ENCODE measurements around the gene TMC6.

DNA sequence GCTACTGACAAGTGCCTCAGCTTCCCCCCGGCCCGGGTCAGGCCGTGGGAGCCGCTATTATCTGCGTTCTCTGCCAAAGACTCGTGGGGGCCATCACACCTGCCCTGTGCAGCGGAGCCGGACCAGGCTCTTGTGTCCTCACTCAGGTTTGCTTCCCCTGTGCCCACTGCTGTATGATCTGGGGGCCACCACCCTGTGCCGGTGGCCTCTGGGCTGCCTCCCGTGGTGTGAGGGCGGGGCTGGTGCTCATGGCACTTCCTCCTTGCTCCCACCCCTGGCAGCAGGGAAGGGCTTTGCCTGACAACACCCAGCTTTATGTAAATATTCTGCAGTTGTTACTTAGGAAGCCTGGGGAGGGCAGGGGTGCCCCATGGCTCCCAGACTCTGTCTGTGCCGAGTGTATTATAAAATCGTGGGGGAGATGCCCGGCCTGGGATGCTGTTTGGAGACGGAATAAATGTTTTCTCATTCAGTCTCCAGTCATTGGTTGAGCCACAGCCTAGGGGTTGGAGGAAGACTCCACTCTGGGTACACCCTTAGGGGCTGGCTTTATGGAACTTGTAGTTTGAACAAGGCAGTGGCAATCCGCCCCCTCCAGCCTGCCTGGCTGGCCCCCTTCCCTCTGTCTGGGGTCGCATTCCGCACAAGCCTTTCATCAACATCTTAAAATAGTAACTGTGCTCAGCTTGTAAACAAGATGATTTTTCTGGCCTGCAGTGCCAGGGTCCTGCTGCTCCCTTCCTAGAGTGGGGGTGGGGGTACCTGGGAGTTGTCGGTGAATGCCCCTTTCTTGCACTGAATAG lies 43.9 kb upstream of the TMC6 start:
- TF ChIP-seq, protein P1, sequence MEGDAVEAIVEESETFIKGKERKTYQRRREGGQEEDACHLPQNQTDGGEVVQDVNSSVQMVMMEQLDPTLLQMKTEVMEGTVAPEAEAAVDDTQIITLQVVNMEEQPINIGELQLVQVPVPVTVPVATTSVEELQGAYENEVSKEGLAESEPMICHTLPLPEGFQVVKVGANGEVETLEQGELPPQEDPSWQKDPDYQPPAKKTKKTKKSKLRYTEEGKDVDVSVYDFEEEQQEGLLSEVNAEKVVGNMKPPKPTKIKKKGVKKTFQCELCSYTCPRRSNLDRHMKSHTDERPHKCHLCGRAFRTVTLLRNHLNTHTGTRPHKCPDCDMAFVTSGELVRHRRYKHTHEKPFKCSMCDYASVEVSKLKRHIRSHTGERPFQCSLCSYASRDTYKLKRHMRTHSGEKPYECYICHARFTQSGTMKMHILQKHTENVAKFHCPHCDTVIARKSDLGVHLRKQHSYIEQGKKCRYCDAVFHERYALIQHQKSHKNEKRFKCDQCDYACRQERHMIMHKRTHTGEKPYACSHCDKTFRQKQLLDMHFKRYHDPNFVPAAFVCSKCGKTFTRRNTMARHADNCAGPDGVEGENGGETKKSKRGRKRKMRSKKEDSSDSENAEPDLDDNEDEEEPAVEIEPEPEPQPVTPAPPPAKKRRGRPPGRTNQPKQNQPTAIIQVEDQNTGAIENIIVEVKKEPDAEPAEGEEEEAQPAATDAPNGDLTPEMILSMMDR (IDR thresholded peaks at IDR 0.05 in 4 of 5, conservative IDR thresholded peaks at IDR 0.05 in 1 of 5): no peak
- TF ChIP-seq POLR2A (IDR thresholded peaks at IDR 0.05): peak in 1 of 2 donors; percentile 59
